ENCODE results near the gene ITSN1. TPM values are rescaled to one million over a fixed set of nuclear protein-coding genes. Genes with fewer than 3 reads are reported as not detected.

ITSN1 gene
- total and polyA plus RNA-seq, 4 donors: 20.3 to 112 (median 40.2) TPM

GRCh38 chr21:33761441-33762036, 119.2 kb downstream of the ITSN1 start (continued):
- no peak for TF ChIP-seq EGR1 (IDR thresholded peaks at IDR 0.05; ENCODE audit: low read depth in 2 of 2)
- TF ChIP-seq RAD21 (IDR thresholded peaks at IDR 0.05): peak; percentile 21 to 50

GRCh38 chr21:33762803-33763581, 120.7 kb downstream of the ITSN1 start:
- no peak for DNase-seq (ENCODE audit: low spot score)
- H3K9me3 ChIP-seq (ENCODE audit: control insufficient read depth in 4 of 4, low read length in 3 of 4): no peaks in the 10 kb centered on the region
- no peaks in the 10 kb centered on the region for H3K27me3 ChIP-seq (ENCODE audit: control insufficient read depth in 4 of 4, insufficient read depth in 4 of 4, low read length in 3 of 4)
- peaks cover 3 to 19% (median 13%) of the 10 kb centered on the region in 4 donors for H3K4me1 ChIP-seq (ENCODE audit: control insufficient read depth in 4 of 4, insufficient read depth in 4 of 4, low read length in 3 of 4)
- TF ChIP-seq RAD21 (IDR thresholded peaks at IDR 0.05) (peak in 1 of 2 donors; percentile 10), GABPA (IDR thresholded peaks at IDR 0.05 in 1 of 2, conservative IDR thresholded peaks at IDR 0.05 in 1 of 2) (no peak), SP1 (IDR thresholded peaks at IDR 0.05) (peak; percentile 22)
- H3K27ac ChIP-seq (ENCODE audit: low read depth in 1 of 2, low read length in 2 of 2): peak overlapping the region in 1 of 2 donors; percentile 39
- H3K9ac ChIP-seq (ENCODE audit: low read depth in 1 of 2, low read length in 2 of 2): no peak overlapping the region
- H3K36me3 ChIP-seq (ENCODE audit: control insufficient read depth in 4 of 4, insufficient read depth in 3 of 4, low read depth in 1 of 4, low read length in 3 of 4): peaks cover 2 to 20% (median 9%) of the 10 kb centered on the region in 4 donors
- 75% methylated on average over 9 of the region's 9 CpGs for WGBS
- H3K4me3 ChIP-seq (ENCODE audit: low read depth in 1 of 3, low read length in 3 of 3): peak overlapping the region in 1 of 3 donors; percentile 20

GRCh38 chr21:33763582-33763899, 121.2 kb downstream of the ITSN1 start:
- Histone ChIP-seq H3K27ac (ENCODE audit: low read depth in 1 of 2, low read length in 2 of 2) (peak overlapping the region in 1 of 2 donors; percentile 39), H3K36me3 (ENCODE audit: control insufficient read depth in 4 of 4, insufficient read depth in 3 of 4, low read depth in 1 of 4, low read length in 3 of 4) (peaks cover 2 to 21% (median 10%) of the 10 kb centered on the region in 4 donors), H3K9me3 (ENCODE audit: control insufficient read depth in 4 of 4, low read length in 3 of 4) (no peaks in the 10 kb centered on the region), H3K4me3 (ENCODE audit: low read depth in 1 of 3, low read length in 3 of 3) (peak overlapping the region in 1 of 3 donors; percentile 20), H3K4me1 (ENCODE audit: control insufficient read depth in 4 of 4, insufficient read depth in 4 of 4, low read length in 3 of 4) (peaks cover 3 to 19% (median 13%) of the 10 kb centered on the region in 4 donors), H3K9ac (ENCODE audit: low read depth in 1 of 2, low read length in 2 of 2) (no peak overlapping the region), H3K27me3 (ENCODE audit: control insufficient read depth in 4 of 4, insufficient read depth in 4 of 4, low read length in 3 of 4) (no peaks in the 10 kb centered on the region)
- no peak for DNase-seq (ENCODE audit: low spot score)
- 47% methylated on average over 3 of the region's 3 CpGs for WGBS
- TF ChIP-seq RXRA (IDR thresholded peaks at IDR 0.05) (peak in 1 of 2 donors; percentile 8), TAF1 (conservative IDR thresholded peaks at IDR 0.05) (no peak), EGR1 (IDR thresholded peaks at IDR 0.05; ENCODE audit: low read depth in 2 of 2) (no peak), FOXA2 (IDR thresholded peaks at IDR 0.05) (no peak), FOXA1 (IDR thresholded peaks at IDR 0.05) (peak; percentile 4), SP1 (IDR thresholded peaks at IDR 0.05) (peak; percentile 6)

GRCh38 chr21:33767236-33767635, 124.9 kb downstream of the ITSN1 start:
- H3K9ac ChIP-seq (ENCODE audit: low read depth in 1 of 2, low read length in 2 of 2): no peak overlapping the region
- no peak for TF ChIP-seq CTCF (IDR thresholded peaks at IDR 0.05; ENCODE audit: low read depth, low read length, missing input control)
- no peak for TF ChIP-seq FOXA1 (IDR thresholded peaks at IDR 0.05)
- no peak for TF ChIP-seq MAX (IDR thresholded peaks at IDR 0.05)
- TF ChIP-seq ZBTB33 (IDR thresholded peaks at IDR 0.05): no peak
- TF ChIP-seq HNF4A (conservative IDR thresholded peaks at IDR 0.05): no peak
- no peak for TF ChIP-seq NR2F2 (IDR thresholded peaks at IDR 0.05)
- no peak for TF ChIP-seq RXRA (IDR thresholded peaks at IDR 0.05)
- TF ChIP-seq ATF3 (IDR thresholded peaks at IDR 0.05): no peak
- no peak for TF ChIP-seq SP1 (IDR thresholded peaks at IDR 0.05)
- no peak for TF ChIP-seq EGR1 (IDR thresholded peaks at IDR 0.05; ENCODE audit: low read depth in 2 of 2)
- no peak for TF ChIP-seq YY1 (IDR thresholded peaks at IDR 0.05)
- TF ChIP-seq HNF4G (IDR thresholded peaks at IDR 0.05): no peak
- TF ChIP-seq RAD21 (IDR thresholded peaks at IDR 0.05): no peak
- H3K27ac ChIP-seq (ENCODE audit: low read depth in 1 of 2, low read length in 2 of 2): no peak overlapping the region
- peaks cover 6 to 38% (median 25%) of the 10 kb centered on the region in 4 donors for H3K36me3 ChIP-seq (ENCODE audit: control insufficient read depth in 4 of 4, insufficient read depth in 3 of 4, low read depth in 1 of 4, low read length in 3 of 4)
- WGBS: 96% methylated on average over 1 of the region's 1 CpG
- H3K27me3 ChIP-seq (ENCODE audit: control insufficient read depth in 4 of 4, insufficient read depth in 4 of 4, low read length in 3 of 4): no peaks in the 10 kb centered on the region
- H3K9me3 ChIP-seq (ENCODE audit: control insufficient read depth in 4 of 4, low read length in 3 of 4): no peaks in the 10 kb centered on the region
- no peak for DNase-seq (ENCODE audit: low spot score)
- H3K4me3 ChIP-seq (ENCODE audit: low read depth in 1 of 3, low read length in 3 of 3): no peak overlapping the region
- peaks cover 3 to 8% (median 4%) of the 10 kb centered on the region in 4 donors for H3K4me1 ChIP-seq (ENCODE audit: control insufficient read depth in 4 of 4, insufficient read depth in 4 of 4, low read length in 3 of 4)

All from liver (tissue), 9 donors.